ENCODE measurements around the gene FUBP3.

- TF ChIP-seq CTCF (IDR thresholded peaks at IDR 0.05) (no peak), EP300 (IDR thresholded peaks at IDR 0.05) (no peak), POLR2A (IDR thresholded peaks at IDR 0.05) (no peak), POLR2AphosphoS5 (IDR thresholded peaks at IDR 0.05) (no peak)
Measured at GRCh38 chr9:130665029-130665430, 85.7 kb downstream of the FUBP3 start.

All from upper lobe of left lung (tissue), 4 donors.